GM23248 (cell line): ENCODE results near the gene FAM3D. TPM values are rescaled to one million over a fixed set of nuclear protein-coding genes. Genes with fewer than 3 reads are reported as not detected.

ENCODE experiments used
- DNase-seq: peaks from one replicate; pipeline ENCODE4 v3.0.0-alpha.2; 2015
- H2AFZ ChIP-seq: fragments of 200-600 bp; sonication (generic); 2 replicates; pipeline ENCODE4 v1.6.1; 2016; ENCODE audit warnings: antibody characterized with exemption
- H3F3A ChIP-seq: fragments of 200-600 bp; sonication (generic); 2 replicates; pipeline ENCODE4 v1.6.1; 2016; ENCODE audit warnings: mild to moderate bottlenecking, antibody characterized with exemption, mixed run types; ENCODE audit not compliant: insufficient read depth
- H3K27ac ChIP-seq: fragments of 200-600 bp; sonication (generic); 2 replicates; pipeline ENCODE4 v1.5.1; 2016; ENCODE audit warnings: mild to moderate bottlenecking
- H3K27me3 ChIP-seq: fragments of 200-600 bp; sonication (generic); replicated peaks from 2 replicates; pipeline ENCODE4 v1.6.1; 2016; ENCODE audit warnings: mild to moderate bottlenecking; ENCODE audit not compliant: insufficient read depth
- H3K36me3 ChIP-seq: fragments of 200-600 bp; sonication (generic); 2 replicates; pipeline ENCODE4 v1.6.1; 2016; ENCODE audit warnings: low read depth, mild to moderate bottlenecking
- H3K4me1 ChIP-seq: fragments of 200-600 bp; sonication (generic); 2 replicates; pipeline ENCODE4 v1.6.1; 2016; ENCODE audit warnings: mild to moderate bottlenecking; ENCODE audit not compliant: insufficient read depth
- H3K4me2 ChIP-seq: fragments of 200-600 bp; sonication (generic); one replicate; pipeline ENCODE4 v1.6.1; 2016; ENCODE audit warnings: mild to moderate bottlenecking; ENCODE audit not compliant: unreplicated experiment
- H3K4me3 ChIP-seq: fragments of 200-600 bp; sonication (generic); 2 replicates; pipeline ENCODE4 v1.5.1; 2016; ENCODE audit warnings: mild to moderate bottlenecking
- H3K79me2 ChIP-seq: fragments of 200-600 bp; sonication (generic); 2 replicates; pipeline ENCODE4 v1.6.1; 2016; ENCODE audit warnings: mild to moderate bottlenecking; ENCODE audit not compliant: insufficient read depth
- H3K9ac ChIP-seq: fragments of 200-600 bp; sonication (generic); 2 replicates; pipeline ENCODE4 v1.6.1; 2016; ENCODE audit warnings: mild to moderate bottlenecking
- H3K9me2 ChIP-seq: fragments of 200-600 bp; sonication (generic); 2 replicates; pipeline ENCODE4 v1.6.1; 2016; ENCODE audit warnings: mixed run types, mild to moderate bottlenecking, moderate library complexity; ENCODE audit not compliant: insufficient read depth
- H3K9me3 ChIP-seq: fragments of 200-600 bp; sonication (generic); one replicate; pipeline ENCODE4 v1.6.1; 2017; ENCODE audit warnings: low read depth
- H4K20me1 ChIP-seq: fragments of 200-600 bp; sonication (generic); 2 replicates; pipeline ENCODE4 v1.6.0; 2016; ENCODE audit not compliant: insufficient read depth
- EZH2 ChIP-seq: fragments of 200-600 bp; sonication (generic); IDR thresholded peaks from 2 replicates; pipeline ENCODE4 v1.6.1; 2018; ENCODE audit warnings: antibody characterized with exemption, mild to moderate bottlenecking; ENCODE audit not compliant: insufficient read depth, poor library complexity, severe bottlenecking
- EZH2phosphoT487 ChIP-seq: fragments of 200-600 bp; sonication (generic); IDR thresholded peaks from 2 replicates; pipeline ENCODE4 v1.6.1; 2018; ENCODE audit warnings: antibody characterized with exemption, moderate library complexity, mild to moderate bottlenecking, low read depth; ENCODE audit not compliant: insufficient read depth
- WGBS, 2 experiments: methylation state at CpG; one replicate each; pipeline ENCODE4 v1.1.6; 2015 to 2017; ENCODE audit warnings: low lambda C conversion rate in 2 of 2, low coverage in 1 of 2; ENCODE audit errors: missing lambda C conversion rate in 2 of 2; 5-methylcytosine and 5-hydroxymethylcytosine counted together
- in situ Hi-C: fragments of 300-500 bp; cut with MboI; formaldehyde crosslinking; loops from 2 replicates; pipeline ENCODE4 v1.15.0; 2020
- polyA plus RNA-seq: library from polyadenylated mRNA; unstranded; fragments of >200 nt; fragmentation: Nextera tagmentation; extraction: Ambion mirVana; gene quantifications from 2 replicates; pipeline ENCODE4 v1.2.1, GENCODE V29; 2016
- total RNA-seq: library from RNA; depleted of rRNA; stranded (reverse); fragments of >200 nt; shearing (Covaris generic); gene quantifications from 2 replicates; pipeline ENCODE4 v1.2.3, GENCODE V29; 2014

The FAM3D gene
- total and polyA plus RNA-seq, 2 experiments from 2014 or later: not detected

- Histone ChIP-seq H4K20me1 (no peaks in the 10 kb centered on the region), H3K9ac (no peak overlapping the region), H3F3A (no peaks in the 10 kb centered on the region), H3K9me2 (no peaks in the 10 kb centered on the region), H3K4me1 (no peaks in the 10 kb centered on the region), H3K36me3 (no peaks in the 10 kb centered on the region), H2AFZ (no peak overlapping the region), H3K27ac (no peak overlapping the region), H3K4me3 (no peak overlapping the region), H3K4me2 (no peak overlapping the region), H3K79me2 (no peaks in the 10 kb centered on the region), H3K9me3 (no peaks in the 10 kb centered on the region), H3K27me3 (peaks cover 1% of the 10 kb centered on the region; the same call in 1 of the 2 replicates)
- DNase-seq: no peak
- no peak for TF ChIP-seq EZH2phosphoT487
- TF ChIP-seq EZH2: no peak
- WGBS, 2 experiments: 63 to 72% methylated on average over 6 of the region's 6 CpGs
- in situ Hi-C loops: no loop called here
Observed at GRCh38 chr3:58660998-58661397, 5.6 kb downstream of the FAM3D start.

GRCh38 chr3:58659051-58659675 is 7.4 kb downstream of the FAM3D start:
- DNase-seq: peak; percentile 59
- no peak overlapping the region for H3K4me2 ChIP-seq

GRCh38 chr3:58658508-58658907 is 8.1 kb downstream of the FAM3D start:
- DNase-seq: no peak
- Histone ChIP-seq H4K20me1 (no peaks in the 10 kb centered on the region), H3F3A (no peaks in the 10 kb centered on the region), H3K9me3 (no peaks in the 10 kb centered on the region), H2AFZ (no peak overlapping the region), H3K27ac (no peak overlapping the region), H3K79me2 (no peaks in the 10 kb centered on the region), H3K4me1 (no peaks in the 10 kb centered on the region), H3K36me3 (no peaks in the 10 kb centered on the region), H3K9ac (no peak overlapping the region), H3K27me3 (peaks cover 10% of the 10 kb centered on the region; the same call in 1 of the 2 replicates), H3K9me2 (no peaks in the 10 kb centered on the region), H3K4me2 (no peak overlapping the region), H3K4me3 (no peak overlapping the region)
- 67 to 79% methylated on average over 4 of the region's 4 CpGs for WGBS, 2 experiments
- TF ChIP-seq EZH2 (no peak), EZH2phosphoT487 (no peak)
- in situ Hi-C loops: no loop called here

More at GRCh38 chr3:58659051-58659675, 7.4 kb downstream of the FAM3D start:
- in situ Hi-C loops: no loop called here
- no peaks in the 10 kb centered on the region for H4K20me1 ChIP-seq
- no peaks in the 10 kb centered on the region for H3K9me2 ChIP-seq
- H3K79me2 ChIP-seq: no peaks in the 10 kb centered on the region
- H3K27me3 ChIP-seq: peaks cover 10% of the 10 kb centered on the region; the same call in 1 of the 2 replicates
- H3F3A ChIP-seq: no peaks in the 10 kb centered on the region
- 49 to 51% methylated on average over 15 of the region's 15 CpGs for WGBS, 2 experiments
- no peak overlapping the region for H3K27ac ChIP-seq
- H3K9me3 ChIP-seq: no peaks in the 10 kb centered on the region
- H3K4me1 ChIP-seq: no peaks in the 10 kb centered on the region
- H3K36me3 ChIP-seq: no peaks in the 10 kb centered on the region
- H2AFZ ChIP-seq: no peak overlapping the region
- H3K4me3 ChIP-seq: no peak overlapping the region
- no peak for TF ChIP-seq EZH2phosphoT487
- TF ChIP-seq EZH2: no peak
- H3K9ac ChIP-seq: no peak overlapping the region

- H3F3A ChIP-seq: no peaks in the 10 kb centered on the region
- no peak for TF ChIP-seq EZH2phosphoT487
- no peak for TF ChIP-seq EZH2
- no peaks in the 10 kb centered on the region for H3K79me2 ChIP-seq
- DNase-seq: no peak
- in situ Hi-C loops: no loop called here
- H3K4me3 ChIP-seq: no peak overlapping the region
- no peak overlapping the region for H2AFZ ChIP-seq
- no peak overlapping the region for H3K4me2 ChIP-seq
- H3K9me3 ChIP-seq: no peaks in the 10 kb centered on the region
- no peaks in the 10 kb centered on the region for H3K36me3 ChIP-seq
- H3K4me1 ChIP-seq: no peaks in the 10 kb centered on the region
- peaks cover 10% of the 10 kb centered on the region; the same call in 1 of the 2 replicates for H3K27me3 ChIP-seq
- no peak overlapping the region for H3K9ac ChIP-seq
- WGBS, 2 experiments: 46 to 51% methylated on average over 8 of the region's 8 CpGs
- no peaks in the 10 kb centered on the region for H4K20me1 ChIP-seq
- no peaks in the 10 kb centered on the region for H3K9me2 ChIP-seq
- no peak overlapping the region for H3K27ac ChIP-seq
Observed at GRCh38 chr3:58657571-58658141, 8.9 kb downstream of the FAM3D start.
